H1 (cell line): ENCODE measurements around the gene OR4K1. TPM values are rescaled to one million over a fixed set of nuclear protein-coding genes. Genes with fewer than 3 reads are reported as not detected.

Source experiments
- CTCF ChIA-PET: fragments of 300-600 bp; sonication (Branson Sonifier 250); formaldehyde crosslinking; loops from one replicate; lab custom pipeline; 2021; ENCODE audit not compliant: partially characterized antibody; lab: Charles Lee
- POLR2A ChIA-PET: fragments of 300-600 bp; sonication (Branson Sonifier 250); formaldehyde crosslinking; loops from one replicate; lab custom pipeline; 2021; ENCODE audit warnings: inconsistent platforms; ENCODE audit not compliant: partially characterized antibody; lab: Charles Lee
- DNase-seq, 2 experiments: peaks; one replicate each; pipeline versions ENCODE4 v3.0.0 to v3.0.0-alpha.2; 2010 to 2022; ENCODE audit warnings: low spot score in 2 of 2, low read depth in 1 of 2, mixed read lengths in 1 of 2
- FAIRE-seq: peaks from 2 replicates; lab custom pipeline; 2011; peaks lifted over from hg19 to GRCh38; lab: Jason Lieb, UNC
- H2AFZ ChIP-seq: 2 replicates; pipeline ENCODE4 v1.8.1; 2012; ENCODE audit warnings: low read length, inconsistent platforms
- H2AK5ac ChIP-seq: 2 replicates; pipeline ENCODE4 v1.6.1; 2013; ENCODE audit warnings: low read depth, low read length
- H2BK120ac ChIP-seq: replicated peaks from 2 replicates; pipeline ENCODE3; 2013; ENCODE audit warnings: low read depth, low read length, inconsistent platforms
- H2BK12ac ChIP-seq: 2 replicates; pipeline ENCODE4 v1.6.1; 2013; ENCODE audit warnings: low read depth, low read length
- H2BK15ac ChIP-seq: 2 replicates; pipeline ENCODE4 v1.6.1; 2013; ENCODE audit warnings: low read length
- H2BK20ac ChIP-seq: 2 replicates; pipeline ENCODE4 v1.6.1; 2013; ENCODE audit warnings: low read length
- H2BK5ac ChIP-seq: 2 replicates; pipeline ENCODE4 v1.6.1; 2013; ENCODE audit warnings: low read depth, low read length
- H3K14ac ChIP-seq: 2 replicates; pipeline ENCODE4 v1.6.1; 2013; ENCODE audit warnings: inconsistent platforms; ENCODE audit not compliant: insufficient read length
- H3K18ac ChIP-seq: 2 replicates; pipeline ENCODE4 v1.6.1; 2013; ENCODE audit warnings: low read length; ENCODE audit errors: extremely low read depth
- H3K23ac ChIP-seq: 2 replicates; pipeline ENCODE4 v1.6.1; 2013; ENCODE audit warnings: inconsistent platforms; ENCODE audit not compliant: insufficient read length
- H3K23me2 ChIP-seq: 2 replicates; pipeline ENCODE4 v1.6.1; 2013; ENCODE audit warnings: low read depth, low read length
- H3K27ac ChIP-seq: 2 replicates; pipeline ENCODE4 v1.6.1; 2011; ENCODE audit warnings: low read depth, low read length, inconsistent platforms
- H3K27me3 ChIP-seq, 4 experiments: replicated peaks in 1 of 4; 1 replicate in 1 of 4; 2 replicates in 3 of 4; pipeline versions ENCODE4 v1.6.1 to v1.8.1; 2011 to 2013; ENCODE audit warnings: low read length in 3 of 4, mild to moderate bottlenecking in 3 of 4, inconsistent platforms in 2 of 4, mixed read lengths in 2 of 4, moderate library complexity in 1 of 4; ENCODE audit not compliant: control insufficient read depth in 3 of 4, insufficient read depth in 3 of 4; ENCODE audit errors: extremely low read depth in 1 of 4
- H3K36me3 ChIP-seq, 4 experiments: 2 replicates each; pipeline versions ENCODE4 v1.6.1 to v1.8.1; 2011 to 2013; ENCODE audit warnings: mild to moderate bottlenecking in 4 of 4, low read length in 3 of 4, moderate library complexity in 2 of 4, control low read depth in 1 of 4, inconsistent platforms in 1 of 4; ENCODE audit not compliant: insufficient read depth in 4 of 4, control insufficient read depth in 2 of 4
- H3K4ac ChIP-seq: replicated peaks from 2 replicates; pipeline ENCODE3; 2013; ENCODE audit warnings: low read length, low read depth, mixed read lengths, inconsistent platforms; ENCODE audit not compliant: insufficient read length
- H3K4me1 ChIP-seq, 4 experiments: replicated peaks in 1 of 4; 1 replicate in 1 of 4; 2 replicates in 3 of 4; pipeline versions ENCODE4 v1.6.1 to v1.8.1; 2011 to 2013; ENCODE audit warnings: low read length in 3 of 4, inconsistent platforms in 2 of 4, mixed read lengths in 1 of 4; ENCODE audit not compliant: insufficient read depth in 4 of 4, control insufficient read depth in 3 of 4
- H3K4me2 ChIP-seq, 2 experiments: 2 replicates each; pipeline versions ENCODE4 v1.6.1 to v1.8.1; 2011 to 2013; ENCODE audit warnings: low read depth in 2 of 2, low read length in 2 of 2, control low read depth in 1 of 2, inconsistent platforms in 1 of 2, mild to moderate bottlenecking in 1 of 2; ENCODE audit not compliant: insufficient read depth in 1 of 2
- H3K4me3 ChIP-seq, 4 experiments: fragments of 200-600, 300-600 bp in 1 of 4; sonication (generic), shearing (Covaris generic), sonication (Bioruptor Twin) in 1 of 4; 2 replicates each; pipeline versions ENCODE4 v1.5.1 to v1.8.1; 2011 to 2016; ENCODE audit warnings: low read length in 4 of 4, low read depth in 3 of 4, control low read depth in 2 of 4, inconsistent platforms in 2 of 4, mild to moderate bottlenecking in 2 of 4, mixed read lengths in 1 of 4, moderate library complexity in 1 of 4; ENCODE audit not compliant: insufficient read depth in 2 of 4; ENCODE audit errors: extremely low read depth in 1 of 4
- H3K56ac ChIP-seq: replicated peaks from 2 replicates; pipeline ENCODE3; 2013; ENCODE audit warnings: low read depth, mild to moderate bottlenecking, mixed read lengths, low read length, inconsistent platforms; ENCODE audit not compliant: insufficient read length
- H3K79me1 ChIP-seq: 2 replicates; pipeline ENCODE4 v1.6.1; 2013; ENCODE audit warnings: low read depth, low read length, control low read depth
- H3K79me2 ChIP-seq, 2 experiments: 2 replicates each; pipeline versions ENCODE4 v1.6.1 to v1.8.1; 2012 to 2013; ENCODE audit warnings: low read length in 2 of 2, mild to moderate bottlenecking in 2 of 2, inconsistent platforms in 1 of 2; ENCODE audit not compliant: insufficient read depth in 2 of 2, control insufficient read depth in 1 of 2
- H3K9ac ChIP-seq, 4 experiments: replicated peaks in 1 of 4; 1 replicate in 1 of 4; 2 replicates in 3 of 4; pipeline versions ENCODE4 v1.6.1 to v1.8.1; 2011 to 2013; ENCODE audit warnings: low read depth in 3 of 4, low read length in 3 of 4, control low read depth in 2 of 4, mild to moderate bottlenecking in 2 of 4, moderate library complexity in 2 of 4, inconsistent platforms in 1 of 4; ENCODE audit errors: extremely low read depth in 1 of 4
- H3K9me3 ChIP-seq, 2 experiments: 2 replicates each; pipeline versions ENCODE4 v1.6.1 to v1.8.1; 2012 to 2013; ENCODE audit warnings: mild to moderate bottlenecking in 2 of 2, moderate library complexity in 2 of 2, control low read depth in 1 of 2, inconsistent platforms in 1 of 2, low read depth in 1 of 2, low read length in 1 of 2, mixed read lengths in 1 of 2; ENCODE audit not compliant: insufficient read depth in 2 of 2
- H4K20me1 ChIP-seq, 2 experiments: replicated peaks in 1 of 2; 2 replicates each; pipeline versions ENCODE3 to v1.8.1; 2011 to 2013; ENCODE audit warnings: inconsistent platforms in 2 of 2, low read length in 2 of 2, mild to moderate bottlenecking in 1 of 2; ENCODE audit not compliant: insufficient read depth in 2 of 2, control insufficient read depth in 1 of 2
- H4K5ac ChIP-seq: 2 replicates; pipeline ENCODE4 v1.6.1; 2013; ENCODE audit warnings: low read length, low read depth, mixed read lengths, inconsistent platforms; ENCODE audit not compliant: insufficient read length
- H4K8ac ChIP-seq: 2 replicates; pipeline ENCODE4 v1.8.0; 2013; ENCODE audit warnings: mild to moderate bottlenecking, moderate library complexity, low read length, inconsistent platforms; ENCODE audit not compliant: insufficient read depth; ENCODE audit errors: extremely low read depth
- H4K91ac ChIP-seq: replicated peaks from 2 replicates; pipeline ENCODE3; 2013; ENCODE audit warnings: low read length, mixed read lengths, inconsistent platforms; ENCODE audit not compliant: insufficient read length
- BACH1 ChIP-seq: IDR thresholded peaks from 2 replicates; pipeline ENCODE4 v1.6.1; 2012; ENCODE audit warnings: low read length, improper control_type of control experiment
- E2F6 ChIP-seq: IDR thresholded peaks from 2 replicates; pipeline ENCODE4 v1.6.1; 2012; ENCODE audit warnings: inconsistent platforms
- EGR1 ChIP-seq: IDR thresholded peaks from 2 replicates; pipeline ENCODE4 v1.6.1; 2011; ENCODE audit warnings: low read depth, low read length, borderline replicate concordance
- FOSL1 ChIP-seq: IDR thresholded peaks from 2 replicates; pipeline ENCODE4 v1.6.1; 2011; ENCODE audit warnings: mild to moderate bottlenecking, low read depth, low read length, moderate library complexity; ENCODE audit not compliant: insufficient read depth
- GTF2F1 ChIP-seq: IDR thresholded peaks from 2 replicates; pipeline ENCODE4 v1.6.1; 2012; ENCODE audit warnings: low read depth, low read length, improper control_type of control experiment, borderline replicate concordance
- POU5F1 ChIP-seq: IDR thresholded peaks from 2 replicates; pipeline ENCODE4 v1.6.1; 2011; ENCODE audit warnings: low read depth, mild to moderate bottlenecking, low read length, moderate library complexity
- RFX5 ChIP-seq: IDR thresholded peaks from 2 replicates; pipeline ENCODE4 v1.6.1; 2011; ENCODE audit warnings: low read depth, low read length, improper control_type of control experiment, borderline replicate concordance
- RNF2 ChIP-seq: fragments of 200-900, 300-1000 bp; sonication (generic); IDR thresholded peaks from 2 replicates; pipeline ENCODE4 v1.7.1; 2016; ENCODE audit warnings: borderline replicate concordance, low read depth, mild to moderate bottlenecking, antibody characterized with exemption, low read length; ENCODE audit not compliant: poor library complexity, severe bottlenecking; ENCODE audit errors: missing control alignments
- TAF1 ChIP-seq: IDR thresholded peaks from 2 replicates; pipeline ENCODE4 v1.6.1; 2011; ENCODE audit warnings: mild to moderate bottlenecking, low read depth, low read length
- TBP ChIP-seq: IDR thresholded peaks from 2 replicates; pipeline ENCODE4 v1.6.1; 2011; ENCODE audit warnings: low read depth, low read length, improper control_type of control experiment
- TEAD4 ChIP-seq: IDR thresholded peaks from 2 replicates; pipeline ENCODE4 v1.6.1; 2012; ENCODE audit warnings: low read depth, low read length, inconsistent platforms, mixed read lengths
- WGBS, 2 experiments: shearing (Covaris generic) in 1 of 2; methylation state at CpG; one replicate each; pipeline versions ENCODE4 v1.1.6 to v1.1.7; 2013 to 2015; ENCODE audit warnings: low lambda C conversion rate in 2 of 2, mixed read lengths in 2 of 2, inconsistent platforms in 1 of 2, low coverage in 1 of 2, missing lambda C conversion rate in 1 of 2; ENCODE audit not compliant: insufficient replicate concordance in 2 of 2, insufficient coverage in 1 of 2, insufficient read length in 1 of 2; ENCODE audit errors: extremely low coverage in 1 of 2, missing lambda C conversion rate in 1 of 2; 5-methylcytosine and 5-hydroxymethylcytosine counted together
- polyA plus RNA-seq, 7 experiments: library from polyadenylated mRNA; depleted of rRNA in 3 of 7; stranded (reverse) in 5 of 7; unstranded in 2 of 7; fragments of >200 nt in 5 of 7; fragments of 200-250 nt in 2 of 7; gene quantifications; 1 replicate in 5 of 7; 2 replicates in 1 of 7; 4 replicates in 1 of 7; pipeline versions ENCODE4 v1.2.1 to v1.2.3, GENCODE V29; 2011 to 2013; ENCODE audit warnings: missing spikeins in 2 of 7, mixed read lengths in 2 of 7
- total RNA-seq: library from RNA; stranded (reverse); fragmentation: NEBNext Ultra II Directional; extraction: Animal tissue kit (Norgen Biotek cat#: 25700); gene quantifications from 2 replicates; pipeline ENCODE4 v1.2.1, GENCODE V29; 2021

The OR4K1 gene
- total and polyA plus RNA-seq, 2 of the 8 experiments (the other 6 are each of a cell fraction or from before 2014, with no cell fraction given): not detected

DNA sequence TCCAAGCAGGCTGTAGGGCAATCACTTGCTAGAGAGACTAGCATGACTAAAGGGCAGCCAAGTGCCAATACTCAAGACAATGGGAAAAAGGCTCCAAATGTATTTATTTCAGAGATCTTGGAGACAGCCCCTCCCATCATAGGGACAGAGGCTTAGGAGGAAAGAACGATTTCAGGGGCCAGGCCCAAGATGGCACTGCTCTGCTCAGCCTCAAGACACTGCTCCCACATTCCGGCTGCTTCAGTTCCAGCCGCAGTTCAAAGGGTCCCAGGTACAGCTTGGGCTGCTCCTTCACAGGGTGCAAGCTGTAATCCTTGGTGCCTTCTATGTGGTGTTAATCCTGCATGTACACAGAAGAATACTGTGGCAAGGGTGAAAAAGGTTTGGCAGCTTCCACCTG lies 29.7 kb upstream of the OR4K1 start:
- Histone ChIP-seq H3K4me3 (no peak overlapping the region), H3K9me3 (peaks cover 45 to 60% of the 10 kb centered on the region in 2 experiments)
- FAIRE-seq: no peak

More for the DNA sequence above, 29.7 kb upstream of the OR4K1 start:
- no peak overlapping the region for H3K18ac ChIP-seq
- H3K79me2 ChIP-seq: no peaks in the 10 kb centered on the region
- H3K27me3 ChIP-seq: no peaks in the 10 kb centered on the region
- no peaks in the 10 kb centered on the region for H3K23me2 ChIP-seq
- CTCF ChIA-PET: no interaction called here
- no peak overlapping the region for H2BK5ac ChIP-seq
- TF ChIP-seq E2F6 (no peak), RNF2 (no peak), BACH1 (no peak), TAF1 (no peak), TBP (no peak), EGR1 (no peak), POU5F1 (no peak), RFX5 (no peak), TEAD4 (no peak), GTF2F1 (no peak), FOSL1 (no peak)
- TF ChIP-seq, all 59 proteins: peak for 0
- H3K9ac ChIP-seq: no peak overlapping the region
- no peak overlapping the region for H4K5ac ChIP-seq
- H2AFZ ChIP-seq: no peak overlapping the region
- no peak overlapping the region for H2BK12ac ChIP-seq
- POLR2A ChIA-PET: no interaction called here
- H4K8ac ChIP-seq: no peak overlapping the region
- H3K56ac ChIP-seq: no peak overlapping the region
- no peak overlapping the region for H3K27ac ChIP-seq
- no peak for DNase-seq
- H3K23ac ChIP-seq: no peak overlapping the region
- no peaks in the 10 kb centered on the region for H3K79me1 ChIP-seq
- H3K4me2 ChIP-seq: no peak overlapping the region
- WGBS, 2 experiments: 75% methylated on average over 3 of the region's 3 CpGs; no CpG with 5 or more reads in 1 of the 2 experiments
- no peaks in the 10 kb centered on the region for H4K20me1 ChIP-seq
- H3K14ac ChIP-seq: no peak overlapping the region
- no peak overlapping the region for H2BK15ac ChIP-seq
- no peak overlapping the region for H3K4ac ChIP-seq
- H2BK120ac ChIP-seq: no peak overlapping the region
- H3K36me3 ChIP-seq: no peaks in the 10 kb centered on the region
- H3K4me1 ChIP-seq: no peaks in the 10 kb centered on the region
- H2BK20ac ChIP-seq: no peak overlapping the region
- H4K91ac ChIP-seq: no peak overlapping the region
- no peak overlapping the region for H2AK5ac ChIP-seq
